K562 (cell line): ENCODE measurements around the gene SGMS1.

Experiments
- CEBPB ChIP-seq: fragments of 450-650 bp; IDR thresholded peaks from 2 replicates; pipeline ENCODE4 v1.6.1; 2016; ENCODE audit warnings: missing genetic modification characterization, missing compliant biosample characterization
- HMG20B ChIP-seq: fragments of 250-450 bp; sonication (Bioruptor Pico); IDR thresholded peaks from 2 replicates; pipeline ENCODE4 v1.5.0; 2021; ENCODE audit warnings: mild to moderate bottlenecking
- KHSRP ChIP-seq: fragments of 450-650 bp; IDR thresholded peaks from 2 replicates; pipeline ENCODE4 v1.6.1; 2017
- MAX ChIP-seq: sonication (generic); formaldehyde crosslinking; IDR thresholded peaks from 2 replicates; pipeline ENCODE4 v1.9.0; 2022; ENCODE audit warnings: mild to moderate bottlenecking, missing genetic modification reagents
- MLLT1 ChIP-seq, 2 experiments: fragments of 450-650 bp; IDR thresholded peaks; 2 replicates each; pipeline ENCODE4 v1.6.1; 2016
- MTA1 ChIP-seq: fragments of 450-650 bp; IDR thresholded peaks from 2 replicates; pipeline ENCODE4 v1.6.1; 2017; ENCODE audit warnings: borderline replicate concordance
- NFXL1 ChIP-seq: fragments of 450-650 bp; formaldehyde crosslinking; IDR thresholded peaks from 2 replicates; pipeline ENCODE4 v1.4.0; 2021; ENCODE audit warnings: mild to moderate bottlenecking
- SIX5 ChIP-seq, 2 experiments: IDR thresholded peaks; 2 replicates each; pipeline ENCODE4 v1.6.1; 2011; ENCODE audit warnings: low read length in 2 of 2, borderline replicate concordance in 1 of 2, low read depth in 1 of 2, mild to moderate bottlenecking in 1 of 2, moderate library complexity in 1 of 2; ENCODE audit not compliant: insufficient read depth in 1 of 2
- SRF ChIP-seq, 2 experiments: fragments of 250-450, 450-650 bp in 1 of 2; sonication (Bioruptor Pico) in 1 of 2; sonication (generic) in 1 of 2; formaldehyde crosslinking; IDR thresholded peaks; 2 replicates each; pipeline versions ENCODE4 v1.5.0 to v1.5.1; 2020 to 2022; ENCODE audit warnings: mild to moderate bottlenecking in 1 of 2, missing genetic modification reagents in 1 of 2
- TFE3 ChIP-seq: fragments of 450-650 bp; formaldehyde crosslinking; IDR thresholded peaks from 2 replicates; pipeline ENCODE4 v1.4.0; 2020; ENCODE audit warnings: mild to moderate bottlenecking, mixed read lengths
- ZNF140 ChIP-seq: fragments of 250-450 bp; sonication (Bioruptor Pico); IDR thresholded peaks from 2 replicates; pipeline ENCODE4 v1.8.0; 2021; ENCODE audit warnings: moderate library complexity, mild to moderate bottlenecking, inconsistent platforms
- ZNF23 ChIP-seq: fragments of 250-450 bp; sonication (Bioruptor Pico); IDR thresholded peaks from 2 replicates; pipeline ENCODE4 v1.4.0; 2020; ENCODE audit warnings: mild to moderate bottlenecking
- ZNF407 ChIP-seq: fragments of 450-650 bp; IDR thresholded peaks from 2 replicates; pipeline ENCODE4 v1.6.1; 2016; ENCODE audit warnings: low read depth

- TF ChIP-seq KHSRP = no peak
- TF ChIP-seq MLLT1 (IDR thresholded peaks at IDR 0.05) = no peak
- TF ChIP-seq MTA1 = no peak
- no peak for TF ChIP-seq NFXL1
- no peak for TF ChIP-seq TFE3
- no peak for TF ChIP-seq ZNF407
- TF ChIP-seq ZNF23 = no peak
- no peak for TF ChIP-seq CEBPB (tag)
- no peak for TF ChIP-seq SRF (CRISPR knock-in tag; IDR thresholded peaks at IDR 0.05)
- TF ChIP-seq SIX5 (IDR thresholded peaks at IDR 0.05; ENCODE audit: borderline replicate concordance in 1 of 2, insufficient read depth in 1 of 2, low read depth in 1 of 2, low read length in 2 of 2) = no peak
- no peak for TF ChIP-seq ZNF140
- no peak for TF ChIP-seq HMG20B (CRISPR knock-in tag)
- no peak for TF ChIP-seq MAX
Observed at GRCh38 chr10:50469288-50469687, 154.5 kb downstream of the SGMS1 start.
